ENCODE results near the gene LDB3. TPM values are rescaled to one million over a fixed set of nuclear protein-coding genes. Genes with fewer than 3 reads are reported as not detected.
A peak's percentile ranks its signal among the peaks of the same experiment; 100 is the strongest.

LDB3 gene
- total and polyA plus RNA-seq, 11 donors, result 165 to 1,759 (median 1,273) TPM

DNA sequence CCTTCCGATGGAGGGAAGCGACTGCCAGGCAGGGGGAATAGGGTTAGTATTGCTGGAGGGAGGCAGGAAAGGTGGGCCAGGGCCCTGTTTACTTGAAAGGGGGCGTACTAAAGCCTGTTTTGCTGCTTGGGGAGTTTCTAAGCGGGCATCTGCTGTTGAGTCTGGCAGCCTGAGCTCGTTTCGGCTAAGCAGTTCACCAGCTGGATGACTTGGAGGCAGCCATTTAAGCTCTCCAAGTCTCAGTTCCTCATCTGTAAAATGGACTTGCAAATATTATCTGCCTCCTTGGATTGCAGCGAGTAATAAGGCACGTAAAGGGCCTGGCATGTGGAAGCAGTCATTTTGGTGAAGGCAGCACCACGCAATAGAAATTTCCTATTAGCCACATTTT lies 44.0 kb downstream of the LDB3 start:
- intact Hi-C loops (cut with DNase I), result loop anchor here in 4 of 10 donors (2.0 to 10.0 kb wide), 4 partner anchors 45 to 188 kb away; partner anchors contain the start of gene BMPR1A (in 1 of the 4)
- Histone ChIP-seq H3K27ac (peak overlapping the region; percentile 64 to 98 (median 90)), H3K4me3 (peak overlapping the region; percentile 3 to 84 (median 67)), H3K9me3 (no peaks in the 10 kb centered on the region), H3K36me3 (peaks cover 0 to 57% (median 15%) of the 10 kb centered on the region in 9 donors), H3K4me1 (peaks cover 4 to 83% (median 21%) of the 10 kb centered on the region in 12 donors), H3K27me3 (peaks cover 0 to 9% (median 0%) of the 10 kb centered on the region in 9 donors)
- no peak for DNase-seq
- no peak for ATAC-seq
- WGBS, 4 donors, result 46 to 62% (median 52%) methylated on average over 9 of the region's 9 CpGs
- TF ChIP-seq, protein P1, sequence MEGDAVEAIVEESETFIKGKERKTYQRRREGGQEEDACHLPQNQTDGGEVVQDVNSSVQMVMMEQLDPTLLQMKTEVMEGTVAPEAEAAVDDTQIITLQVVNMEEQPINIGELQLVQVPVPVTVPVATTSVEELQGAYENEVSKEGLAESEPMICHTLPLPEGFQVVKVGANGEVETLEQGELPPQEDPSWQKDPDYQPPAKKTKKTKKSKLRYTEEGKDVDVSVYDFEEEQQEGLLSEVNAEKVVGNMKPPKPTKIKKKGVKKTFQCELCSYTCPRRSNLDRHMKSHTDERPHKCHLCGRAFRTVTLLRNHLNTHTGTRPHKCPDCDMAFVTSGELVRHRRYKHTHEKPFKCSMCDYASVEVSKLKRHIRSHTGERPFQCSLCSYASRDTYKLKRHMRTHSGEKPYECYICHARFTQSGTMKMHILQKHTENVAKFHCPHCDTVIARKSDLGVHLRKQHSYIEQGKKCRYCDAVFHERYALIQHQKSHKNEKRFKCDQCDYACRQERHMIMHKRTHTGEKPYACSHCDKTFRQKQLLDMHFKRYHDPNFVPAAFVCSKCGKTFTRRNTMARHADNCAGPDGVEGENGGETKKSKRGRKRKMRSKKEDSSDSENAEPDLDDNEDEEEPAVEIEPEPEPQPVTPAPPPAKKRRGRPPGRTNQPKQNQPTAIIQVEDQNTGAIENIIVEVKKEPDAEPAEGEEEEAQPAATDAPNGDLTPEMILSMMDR (IDR thresholded peaks at IDR 0.05), result no peak
- TF ChIP-seq POLR2A (IDR thresholded peaks at IDR 0.05), result no peak

DNA sequence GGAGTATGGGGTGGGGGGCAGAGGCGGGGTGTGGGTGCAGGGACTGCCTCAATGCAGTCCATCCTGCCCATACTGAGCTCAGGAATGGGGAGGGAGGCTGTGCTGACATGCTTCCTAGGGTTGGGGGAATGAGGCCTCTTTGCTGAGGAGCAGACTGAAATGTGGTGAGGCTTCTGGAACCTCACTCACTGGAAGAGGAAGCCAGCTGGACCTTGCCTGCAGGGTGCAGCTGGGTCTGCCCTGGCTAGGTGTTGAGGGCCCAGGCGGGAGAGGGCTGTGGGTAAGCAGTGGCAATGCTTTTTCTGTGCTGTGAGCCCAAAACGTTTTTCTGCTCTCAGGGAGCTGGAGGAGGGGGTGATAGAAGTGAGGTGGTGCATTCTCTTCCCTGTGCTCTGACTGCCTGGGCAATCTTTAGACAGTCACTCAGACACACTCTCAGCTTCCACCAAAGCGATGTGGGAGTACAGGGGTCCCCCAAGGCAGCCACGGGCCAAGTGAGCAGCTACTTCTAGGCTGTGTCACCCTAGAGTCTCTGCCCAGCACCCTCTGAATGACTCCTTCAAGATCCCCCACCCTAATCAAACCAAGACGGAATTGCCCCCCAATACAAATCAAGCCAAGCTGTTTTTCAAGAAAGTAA lies 47.0 kb downstream of the LDB3 start:
- ATAC-seq (peak in 1 of 4 donors; percentile 2), DNase-seq (peak in 1 of 5 donors; percentile 21)
- peaks cover 4 to 68% (median 19%) of the 10 kb centered on the region in 12 donors for H3K4me1 ChIP-seq
- 52 to 68% (median 57%) methylated on average over 3 to 6 of the region's 6 CpGs for WGBS, 4 donors
- TF ChIP-seq, protein P1 (IDR thresholded peaks at IDR 0.05), result no peak
- TF ChIP-seq POLR2A (IDR thresholded peaks at IDR 0.05), result no peak
- peaks cover 0 to 5% (median 0%) of the 10 kb centered on the region in 9 donors for H3K27me3 ChIP-seq
- no peaks in the 10 kb centered on the region for H3K9me3 ChIP-seq
- H3K36me3 ChIP-seq, result peaks cover 0 to 59% (median 23%) of the 10 kb centered on the region in 9 donors
- H3K27ac ChIP-seq, result peak overlapping the region in 4 of 12 donors; percentile 1 to 52 (median 23)
- no peak overlapping the region for H3K4me3 ChIP-seq
- intact Hi-C loops (cut with DNase I), result loop anchor here in 1 of 10 donors (10.0 kb wide), 1 partner anchor 180 kb away; no protein-coding TSS in a partner anchor

DNA sequence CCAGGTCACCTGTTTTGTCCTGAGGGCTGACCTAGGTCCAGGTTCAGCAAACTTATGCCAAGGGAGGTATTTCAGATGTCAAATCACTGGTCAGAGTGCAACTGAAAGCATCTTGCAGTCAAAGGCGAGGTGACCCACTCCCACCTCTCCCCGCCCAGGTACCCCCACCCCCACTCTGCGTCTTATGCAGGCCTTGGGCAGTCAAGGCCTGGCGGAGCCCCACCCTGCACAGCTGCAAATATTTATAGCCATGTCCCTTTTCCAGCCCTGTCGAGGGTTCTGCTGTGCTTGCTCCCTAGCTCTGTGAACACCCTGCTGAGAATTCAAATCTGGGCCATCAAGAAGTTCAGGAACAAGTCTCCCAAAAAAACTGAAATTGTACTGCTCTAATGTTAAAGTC lies 47.5 kb downstream of the LDB3 start:
- ATAC-seq, result peak in 1 of 4 donors; percentile 20
- Histone ChIP-seq H3K9me3 (no peaks in the 10 kb centered on the region), H3K4me3 (no peak overlapping the region), H3K36me3 (peaks cover 0 to 62% (median 23%) of the 10 kb centered on the region in 9 donors), H3K27ac (peak overlapping the region in 2 of 12 donors; percentile 34 to 52), H3K4me1 (peaks cover under 1 to 62% (median 14%) of the 10 kb centered on the region in 12 donors), H3K27me3 (peaks cover 0 to 5% (median 0%) of the 10 kb centered on the region in 9 donors)
- WGBS, 4 donors, result 43 to 62% (median 59%) methylated on average over 3 to 5 of the region's 5 CpGs
- peak in 1 of 5 donors; percentile 41 for DNase-seq
- TF ChIP-seq, protein P1 (IDR thresholded peaks at IDR 0.05), result no peak
- no peak for TF ChIP-seq POLR2A (IDR thresholded peaks at IDR 0.05)
- intact Hi-C loops (cut with DNase I), result loop anchor here in 1 of 10 donors (10.0 kb wide), 1 partner anchor 179 kb away; no protein-coding TSS in a partner anchor

DNA sequence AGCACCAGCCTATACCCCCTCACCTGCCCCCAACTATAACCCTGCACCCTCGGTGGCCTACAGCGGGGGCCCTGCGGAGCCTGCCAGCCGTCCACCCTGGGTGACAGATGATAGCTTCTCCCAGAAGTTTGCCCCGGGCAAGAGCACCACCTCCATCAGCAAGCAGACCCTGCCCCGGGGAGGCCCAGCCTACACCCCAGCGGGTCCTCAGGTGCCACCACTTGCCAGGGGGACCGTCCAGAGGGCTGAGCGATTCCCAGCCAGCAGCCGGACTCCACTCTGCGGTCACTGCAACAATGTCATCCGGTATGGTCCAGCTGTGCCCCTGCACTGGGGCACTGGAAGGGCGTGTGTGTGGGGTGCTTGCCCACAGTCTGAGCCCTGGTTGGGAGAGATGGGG lies 48.2 kb downstream of the LDB3 start:
- peaks cover 0 to 5% (median 0%) of the 10 kb centered on the region in 9 donors for H3K27me3 ChIP-seq
- H3K27ac ChIP-seq, result peak overlapping the region in 5 of 12 donors; percentile 0 to 40 (median 29)
- WGBS, 4 donors, result 77 to 86% (median 83%) methylated on average over 10 to 13 of the region's 13 CpGs
- ATAC-seq (peak in 3 of 4 donors; percentile 3 to 20 (median 6)), DNase-seq (peak in 1 of 5 donors; percentile 35)
- TF ChIP-seq, protein P1 (IDR thresholded peaks at IDR 0.05), result no peak
- TF ChIP-seq POLR2A (IDR thresholded peaks at IDR 0.05), result no peak
- peaks cover 0 to 56% (median 10%) of the 10 kb centered on the region in 12 donors for H3K4me1 ChIP-seq
- peaks cover 0 to 68% (median 23%) of the 10 kb centered on the region in 9 donors for H3K36me3 ChIP-seq
- intact Hi-C loops (cut with DNase I), result loop anchor here in 1 of 10 donors (10.0 kb wide), 1 partner anchor 178 kb away; no protein-coding TSS in a partner anchor
- no peaks in the 10 kb centered on the region for H3K9me3 ChIP-seq
- H3K4me3 ChIP-seq, result no peak overlapping the region

Measured in heart left ventricle (tissue), 16 donors.